ENCODE results near the gene ITGB5. TPM values are rescaled to one million over a fixed set of nuclear protein-coding genes. Genes with fewer than 3 reads are reported as not detected.
A peak's percentile ranks its signal among the peaks of the same experiment; 100 is the strongest.
"Not testable (repeated sequence)": the region's sequence is repeated elsewhere in the genome, so short reads cannot be mapped to it uniquely, and the experiment has no call there.

ITGB5 gene
- total RNA-seq, 2 experiments from 2014 or later = 0.47 to 0.85 TPM

DNA sequence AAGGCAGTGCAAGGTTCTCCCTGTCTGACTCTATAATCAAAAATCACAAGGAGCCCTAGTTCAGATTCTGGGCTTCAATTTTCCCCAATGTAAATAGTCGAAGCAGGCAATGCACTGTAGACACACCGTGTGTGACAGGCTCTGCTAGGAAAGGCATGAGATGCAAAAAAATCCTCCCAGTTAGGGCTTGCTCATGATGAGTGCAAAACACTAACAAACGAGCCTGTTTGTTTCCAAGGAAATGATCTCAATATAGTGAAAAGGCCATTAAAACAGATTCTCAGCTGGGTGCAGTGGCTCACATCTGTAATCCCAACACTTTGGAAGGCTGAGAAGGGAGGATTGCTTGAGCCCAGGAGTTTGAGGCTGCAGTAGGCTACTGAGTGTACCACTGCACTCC lies 101.2 kb downstream of the ITGB5 start:
- no peaks in the 10 kb centered on the region for H3K36me3 ChIP-seq (ENCODE audit: insufficient read depth, low read length)
- no peaks in the 10 kb centered on the region for H3K4me1 ChIP-seq (ENCODE audit: insufficient read depth, low read length)
- intact Hi-C loops (cut with DNase I, micrococcal nuclease) = no loop called here
- no peak overlapping the region for H3K27ac Mint-ChIP-seq
- POLR2A ChIA-PET = no interaction called here
- TF ChIP-seq, protein P1, sequence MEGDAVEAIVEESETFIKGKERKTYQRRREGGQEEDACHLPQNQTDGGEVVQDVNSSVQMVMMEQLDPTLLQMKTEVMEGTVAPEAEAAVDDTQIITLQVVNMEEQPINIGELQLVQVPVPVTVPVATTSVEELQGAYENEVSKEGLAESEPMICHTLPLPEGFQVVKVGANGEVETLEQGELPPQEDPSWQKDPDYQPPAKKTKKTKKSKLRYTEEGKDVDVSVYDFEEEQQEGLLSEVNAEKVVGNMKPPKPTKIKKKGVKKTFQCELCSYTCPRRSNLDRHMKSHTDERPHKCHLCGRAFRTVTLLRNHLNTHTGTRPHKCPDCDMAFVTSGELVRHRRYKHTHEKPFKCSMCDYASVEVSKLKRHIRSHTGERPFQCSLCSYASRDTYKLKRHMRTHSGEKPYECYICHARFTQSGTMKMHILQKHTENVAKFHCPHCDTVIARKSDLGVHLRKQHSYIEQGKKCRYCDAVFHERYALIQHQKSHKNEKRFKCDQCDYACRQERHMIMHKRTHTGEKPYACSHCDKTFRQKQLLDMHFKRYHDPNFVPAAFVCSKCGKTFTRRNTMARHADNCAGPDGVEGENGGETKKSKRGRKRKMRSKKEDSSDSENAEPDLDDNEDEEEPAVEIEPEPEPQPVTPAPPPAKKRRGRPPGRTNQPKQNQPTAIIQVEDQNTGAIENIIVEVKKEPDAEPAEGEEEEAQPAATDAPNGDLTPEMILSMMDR (IDR thresholded peaks at IDR 0.05) = no peak
- no peaks in the 10 kb centered on the region for H3K27me3 ChIP-seq (ENCODE audit: control insufficient read depth in 1 of 2, insufficient read depth in 2 of 2, low read length in 2 of 2)
- H3K27ac ChIP-seq (ENCODE audit: low read depth in 1 of 2, low read length in 2 of 2) = no peak overlapping the region
- peaks cover 5% of the 10 kb centered on the region for H3K4me1 Mint-ChIP-seq (ENCODE audit: low read depth)
- no peak overlapping the region for H3K4me3 Mint-ChIP-seq
- H3K9me3 Mint-ChIP-seq = no peaks in the 10 kb centered on the region
- no peak for DNase-seq
- no peak overlapping the region for H3K4me3 ChIP-seq (ENCODE audit: low read length)
- ATAC-seq (ENCODE audit: poor library complexity) = no peak
- CTCF ChIA-PET = interaction anchor here (1.5 kb wide), 1 partner anchor 115 kb away, joined by 7 read pairs; no protein-coding TSS in a partner anchor
- no peaks in the 10 kb centered on the region for H3K9me3 ChIP-seq (ENCODE audit: control insufficient read depth in 1 of 2, insufficient read depth in 1 of 2, low read length in 2 of 2)
- H3K27me3 Mint-ChIP-seq = no peaks in the 10 kb centered on the region
- H3K36me3 Mint-ChIP-seq (ENCODE audit: low read depth) = no peaks in the 10 kb centered on the region

DNA sequence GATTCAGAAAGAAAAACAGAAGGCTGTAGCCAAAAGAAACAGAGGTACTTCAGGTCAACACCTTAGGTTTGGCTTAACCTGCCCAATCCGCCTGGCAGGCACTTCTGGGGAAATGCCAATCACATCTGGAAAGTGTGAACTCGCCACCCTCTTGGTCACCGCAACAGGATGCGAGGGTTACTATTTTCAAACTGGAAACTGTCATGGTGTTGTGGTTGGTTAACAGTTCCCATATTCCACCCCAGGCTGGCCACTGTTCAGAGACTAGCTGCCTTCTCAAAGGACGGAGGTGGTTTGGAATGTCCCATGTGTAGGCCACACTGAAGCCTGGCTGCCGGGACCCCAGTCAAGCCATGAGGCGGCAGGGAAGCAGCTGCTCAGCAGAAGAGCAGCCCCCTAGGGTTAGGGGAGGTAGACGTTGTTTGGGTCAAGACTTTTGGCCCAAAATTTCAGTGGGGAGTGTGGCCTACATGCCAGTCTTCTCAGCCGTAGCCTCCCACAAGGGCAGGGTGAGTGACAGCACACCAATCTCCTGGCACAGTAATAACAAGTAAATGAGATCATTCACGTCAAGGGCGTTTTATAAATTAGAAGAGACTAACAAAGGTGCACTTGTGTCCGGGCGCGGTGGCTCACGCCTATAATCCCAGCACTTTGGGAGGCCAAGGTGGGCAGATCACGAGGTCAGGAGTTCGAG lies 102.3 kb downstream of the ITGB5 start:
- H3K4me1 Mint-ChIP-seq (ENCODE audit: low read depth) = peaks cover 12% of the 10 kb centered on the region
- peak in 1 of 14 experiments; percentile 9 for DNase-seq
- H3K9me3 Mint-ChIP-seq = no peaks in the 10 kb centered on the region
- ChIA-PET CTCF (no interaction called here), POLR2A (no interaction called here)
- no peak overlapping the region for H3K27ac Mint-ChIP-seq
- TF ChIP-seq, protein P1 (IDR thresholded peaks at IDR 0.05) = no peak
- Histone ChIP-seq H3K4me3 (ENCODE audit: low read length) (no peak overlapping the region), H3K27me3 (ENCODE audit: control insufficient read depth in 1 of 2, insufficient read depth in 2 of 2, low read length in 2 of 2) (no peaks in the 10 kb centered on the region), H3K36me3 (ENCODE audit: insufficient read depth, low read length) (no peaks in the 10 kb centered on the region), H3K27ac (ENCODE audit: low read depth in 1 of 2, low read length in 2 of 2) (no peak overlapping the region), H3K4me1 (ENCODE audit: insufficient read depth, low read length) (peaks cover 6% of the 10 kb centered on the region), H3K9me3 (ENCODE audit: control insufficient read depth in 1 of 2, insufficient read depth in 1 of 2, low read length in 2 of 2) (no peaks in the 10 kb centered on the region)
- intact Hi-C loops (cut with DNase I, micrococcal nuclease) = no loop called here
- H3K36me3 Mint-ChIP-seq (ENCODE audit: low read depth) = no peaks in the 10 kb centered on the region
- no peak for ATAC-seq (ENCODE audit: poor library complexity)
- no peaks in the 10 kb centered on the region for H3K27me3 Mint-ChIP-seq
- H3K4me3 Mint-ChIP-seq = no peak overlapping the region

DNA sequence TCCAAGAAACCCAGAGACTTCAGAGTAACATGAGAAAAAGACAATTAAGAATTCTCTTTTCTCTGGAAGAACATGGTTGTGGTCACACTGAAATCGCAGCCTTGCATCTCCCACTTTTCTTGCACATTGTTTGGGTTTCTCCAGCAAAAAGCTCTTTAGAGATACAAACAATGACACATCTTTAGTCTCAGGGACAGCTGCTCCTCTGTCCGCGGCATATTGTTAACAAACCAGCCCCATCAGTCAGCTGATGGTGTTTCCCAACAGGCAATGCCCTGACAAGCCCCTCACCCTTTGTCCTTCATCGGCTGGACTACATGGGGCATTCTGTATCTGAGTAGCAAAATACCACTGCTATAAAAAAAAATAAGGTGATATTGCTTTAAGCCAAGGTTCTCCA lies 103.5 kb downstream of the ITGB5 start:
- Mint-ChIP-seq H3K9me3 (no peaks in the 10 kb centered on the region), H3K4me1 (ENCODE audit: low read depth) (peaks cover 12% of the 10 kb centered on the region), H3K27me3 (no peaks in the 10 kb centered on the region), H3K27ac (no peak overlapping the region), H3K4me3 (no peak overlapping the region), H3K36me3 (ENCODE audit: low read depth) (no peaks in the 10 kb centered on the region)
- Histone ChIP-seq H3K36me3 (ENCODE audit: insufficient read depth, low read length) (no peaks in the 10 kb centered on the region), H3K4me1 (ENCODE audit: insufficient read depth, low read length) (peaks cover 6% of the 10 kb centered on the region), H3K9me3 (ENCODE audit: control insufficient read depth in 1 of 2, insufficient read depth in 1 of 2, low read length in 2 of 2) (no peaks in the 10 kb centered on the region), H3K27me3 (ENCODE audit: control insufficient read depth in 1 of 2, insufficient read depth in 2 of 2, low read length in 2 of 2) (no peaks in the 10 kb centered on the region), H3K4me3 (ENCODE audit: low read length) (no peak overlapping the region), H3K27ac (ENCODE audit: low read depth in 1 of 2, low read length in 2 of 2) (no peak overlapping the region)
- ChIA-PET POLR2A (no interaction called here), CTCF (no interaction called here)
- DNase-seq = no peak
- TF ChIP-seq, protein P1 (IDR thresholded peaks at IDR 0.05) = no peak
- no peak for ATAC-seq (ENCODE audit: poor library complexity)
- intact Hi-C loops (cut with DNase I, micrococcal nuclease) = no loop called here

DNA sequence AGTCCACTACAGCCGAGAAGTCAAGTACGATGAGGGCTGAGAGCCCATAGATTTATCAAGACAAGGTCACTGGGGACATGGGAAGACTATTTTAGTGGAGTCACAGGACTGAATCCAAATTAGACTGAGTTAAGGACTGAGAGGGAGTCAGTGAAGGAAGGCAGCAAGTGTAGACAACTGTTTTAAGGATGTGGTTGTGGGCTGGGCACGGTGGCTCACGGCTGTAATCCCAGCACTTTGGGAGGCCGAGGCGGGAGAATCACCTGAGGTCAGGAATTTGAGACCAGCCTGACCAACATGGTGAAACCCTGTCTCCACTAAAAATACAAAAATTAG lies 104.8 kb downstream of the ITGB5 start:
- H3K9me3 ChIP-seq (ENCODE audit: control insufficient read depth in 1 of 2, insufficient read depth in 1 of 2, low read length in 2 of 2); H3K27ac Mint-ChIP-seq; H3K27me3 Mint-ChIP-seq; H3K4me3 ChIP-seq (ENCODE audit: low read length); H3K36me3 ChIP-seq (ENCODE audit: insufficient read depth, low read length); H3K36me3 Mint-ChIP-seq (ENCODE audit: low read depth); CTCF ChIA-PET; H3K4me1 ChIP-seq (ENCODE audit: insufficient read depth, low read length); H3K4me3 Mint-ChIP-seq; H3K27me3 ChIP-seq (ENCODE audit: control insufficient read depth in 1 of 2, insufficient read depth in 2 of 2, low read length in 2 of 2); H3K9me3 Mint-ChIP-seq; H3K27ac ChIP-seq (ENCODE audit: low read depth in 1 of 2, low read length in 2 of 2); intact Hi-C loops (cut with DNase I, micrococcal nuclease); DNase-seq; POLR2A ChIA-PET; ATAC-seq (ENCODE audit: poor library complexity): not testable (repeated sequence)
- peaks cover 12% of the 10 kb centered on the region for H3K4me1 Mint-ChIP-seq (ENCODE audit: low read depth)

All from CD4-positive, alpha-beta T cell (primary cell).